HEK293 (cell line): ENCODE measurements around the gene S1PR4.

ENCODE experiments used
- KLF10 ChIP-seq: fragments of 450-650 bp; IDR thresholded peaks from 2 replicates; pipeline ENCODE4 v1.5.1; 2018; ENCODE audit warnings: missing biosample characterization, mild to moderate bottlenecking, missing genetic modification characterization
- ZNF274 ChIP-seq, 2 experiments: fragments of 200-500 bp in 1 of 2; fragments of 450-650 bp in 1 of 2; sonication (Bioruptor generic) in 1 of 2; formaldehyde crosslinking in 1 of 2; IDR thresholded peaks; 2 replicates each; pipeline versions ENCODE4 v1.5.1 to v1.6.1; 2014 to 2016; ENCODE audit warnings: borderline replicate concordance in 1 of 2, inconsistent platforms in 1 of 2, low read length in 1 of 2, missing biosample characterization in 1 of 2, missing genetic modification characterization in 1 of 2
- ZNF501 ChIP-seq: fragments of 450-650 bp; formaldehyde crosslinking; IDR thresholded peaks from 2 replicates; pipeline ENCODE4 v1.5.1; 2016; ENCODE audit warnings: missing biosample characterization, missing genetic modification characterization
- ZNF544 ChIP-seq: fragments of 450-650 bp; formaldehyde crosslinking; IDR thresholded peaks from 2 replicates; pipeline ENCODE4 v1.5.0; 2017; ENCODE audit warnings: missing biosample characterization, missing genetic modification characterization
- ZNF585B ChIP-seq: fragments of 450-650 bp; formaldehyde crosslinking; IDR thresholded peaks from 2 replicates; pipeline ENCODE4 v1.5.1; 2016; ENCODE audit warnings: missing biosample characterization, missing genetic modification characterization
- ZNF701 ChIP-seq: fragments of 450-650 bp; formaldehyde crosslinking; IDR thresholded peaks from 2 replicates; pipeline ENCODE4 v1.5.1; 2016; ENCODE audit warnings: missing biosample characterization, missing genetic modification characterization
- TF ChIP-seq, protein P1 (sequence below): fragments of 450-650 bp; formaldehyde crosslinking; IDR thresholded peaks from 2 replicates; pipeline ENCODE4 v1.5.1; 2016; ENCODE audit warnings: missing biosample characterization, missing genetic modification characterization
- TF ChIP-seq, protein P2 (sequence below): fragments of 450-650 bp; formaldehyde crosslinking; IDR thresholded peaks from 2 replicates; pipeline ENCODE4 v1.5.1; 2016; ENCODE audit warnings: missing biosample characterization, missing genetic modification characterization

DNA sequence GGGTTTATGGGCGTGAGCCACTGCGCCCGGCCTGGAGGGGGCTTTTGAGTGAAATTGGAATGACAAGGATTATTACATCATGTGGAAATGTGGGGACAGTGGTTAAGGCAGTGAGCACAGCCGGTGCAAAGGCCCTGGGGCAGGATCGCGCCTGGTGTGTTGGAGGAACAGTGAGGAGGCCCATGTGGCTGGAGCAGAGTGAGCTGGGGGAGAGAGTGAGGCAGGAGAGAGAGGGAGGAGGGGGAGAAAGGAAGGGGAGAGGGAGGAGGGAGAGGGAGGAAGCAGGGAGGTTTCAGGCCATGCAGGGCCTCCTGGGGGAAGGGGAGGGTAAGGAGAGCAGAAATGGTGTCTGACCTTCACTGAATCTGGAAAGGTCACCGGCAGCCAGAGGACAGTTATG, 34.6 kb downstream of the S1PR4 start:
- TF ChIP-seq, protein P1, sequence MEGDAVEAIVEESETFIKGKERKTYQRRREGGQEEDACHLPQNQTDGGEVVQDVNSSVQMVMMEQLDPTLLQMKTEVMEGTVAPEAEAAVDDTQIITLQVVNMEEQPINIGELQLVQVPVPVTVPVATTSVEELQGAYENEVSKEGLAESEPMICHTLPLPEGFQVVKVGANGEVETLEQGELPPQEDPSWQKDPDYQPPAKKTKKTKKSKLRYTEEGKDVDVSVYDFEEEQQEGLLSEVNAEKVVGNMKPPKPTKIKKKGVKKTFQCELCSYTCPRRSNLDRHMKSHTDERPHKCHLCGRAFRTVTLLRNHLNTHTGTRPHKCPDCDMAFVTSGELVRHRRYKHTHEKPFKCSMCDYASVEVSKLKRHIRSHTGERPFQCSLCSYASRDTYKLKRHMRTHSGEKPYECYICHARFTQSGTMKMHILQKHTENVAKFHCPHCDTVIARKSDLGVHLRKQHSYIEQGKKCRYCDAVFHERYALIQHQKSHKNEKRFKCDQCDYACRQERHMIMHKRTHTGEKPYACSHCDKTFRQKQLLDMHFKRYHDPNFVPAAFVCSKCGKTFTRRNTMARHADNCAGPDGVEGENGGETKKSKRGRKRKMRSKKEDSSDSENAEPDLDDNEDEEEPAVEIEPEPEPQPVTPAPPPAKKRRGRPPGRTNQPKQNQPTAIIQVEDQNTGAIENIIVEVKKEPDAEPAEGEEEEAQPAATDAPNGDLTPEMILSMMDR (tag by site-specific recombination), result no peak
- TF ChIP-seq, protein P2, sequence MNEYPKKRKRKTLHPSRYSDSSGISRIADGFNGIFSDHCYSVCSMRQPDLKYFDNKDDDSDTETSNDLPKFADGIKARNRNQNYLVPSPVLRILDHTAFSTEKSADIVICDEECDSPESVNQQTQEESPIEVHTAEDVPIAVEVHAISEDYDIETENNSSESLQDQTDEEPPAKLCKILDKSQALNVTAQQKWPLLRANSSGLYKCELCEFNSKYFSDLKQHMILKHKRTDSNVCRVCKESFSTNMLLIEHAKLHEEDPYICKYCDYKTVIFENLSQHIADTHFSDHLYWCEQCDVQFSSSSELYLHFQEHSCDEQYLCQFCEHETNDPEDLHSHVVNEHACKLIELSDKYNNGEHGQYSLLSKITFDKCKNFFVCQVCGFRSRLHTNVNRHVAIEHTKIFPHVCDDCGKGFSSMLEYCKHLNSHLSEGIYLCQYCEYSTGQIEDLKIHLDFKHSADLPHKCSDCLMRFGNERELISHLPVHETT (tag by site-specific recombination), result no peak
- TF ChIP-seq ZNF585B (no peak), ZNF701 (no peak), KLF10 (tag by site-specific recombination) (no peak), ZNF274 (IDR thresholded peaks at IDR 0.05; ENCODE audit: low read length) (no peak), ZNF274 (tag by site-specific recombination; IDR thresholded peaks at IDR 0.05; ENCODE audit: borderline replicate concordance) (no peak), ZNF501 (tag by site-specific recombination) (no peak), ZNF544 (no peak)
